ENCODE results near the gene ACOT7.
"Not testable (repeated sequence)": the region's sequence is repeated elsewhere in the genome, so short reads cannot be mapped to it uniquely, and the experiment has no call there.

Gene ACOT7

DNA sequence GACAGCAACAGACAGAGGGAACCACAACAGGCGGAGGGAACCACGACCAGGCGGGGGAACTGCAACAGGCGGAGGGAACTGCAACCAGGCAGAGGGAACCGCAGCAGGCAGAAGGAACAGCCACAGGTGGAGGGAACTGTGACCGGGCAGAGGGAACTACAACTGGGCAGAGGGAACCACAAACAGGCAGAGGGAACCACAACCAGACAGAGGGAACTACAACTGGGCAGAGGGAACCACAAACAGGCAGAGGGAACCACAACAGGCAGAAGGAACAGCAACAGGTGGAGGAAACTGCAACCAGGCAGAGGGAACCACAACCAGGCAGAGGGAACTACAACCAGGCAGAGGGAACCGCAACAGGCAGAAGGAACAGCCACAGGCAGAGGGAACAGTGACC lies 85.9 kb downstream of the ACOT7 start:
- not testable (repeated sequence) for DNase-seq

DNA sequence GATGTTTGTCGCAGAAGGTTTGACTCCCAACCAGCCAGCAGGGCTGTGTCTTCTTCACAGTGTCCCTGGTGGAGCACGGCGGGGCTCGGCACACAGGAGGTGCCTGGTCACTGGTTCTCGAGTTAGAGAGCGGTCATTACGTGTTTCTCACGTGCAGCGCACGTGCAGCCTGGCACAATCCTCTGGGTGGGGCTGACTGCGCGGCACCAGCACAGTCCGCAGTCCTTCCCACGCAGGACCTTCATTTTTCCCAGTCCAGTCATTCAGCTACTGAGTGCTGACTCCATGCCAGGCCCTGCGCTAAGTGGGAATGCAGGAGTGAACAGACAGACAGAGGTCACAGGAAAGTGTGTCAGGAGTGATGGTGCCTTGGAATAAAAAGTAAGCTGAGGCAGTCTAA lies 86.5 kb downstream of the ACOT7 start:
- no peak for DNase-seq

DNA sequence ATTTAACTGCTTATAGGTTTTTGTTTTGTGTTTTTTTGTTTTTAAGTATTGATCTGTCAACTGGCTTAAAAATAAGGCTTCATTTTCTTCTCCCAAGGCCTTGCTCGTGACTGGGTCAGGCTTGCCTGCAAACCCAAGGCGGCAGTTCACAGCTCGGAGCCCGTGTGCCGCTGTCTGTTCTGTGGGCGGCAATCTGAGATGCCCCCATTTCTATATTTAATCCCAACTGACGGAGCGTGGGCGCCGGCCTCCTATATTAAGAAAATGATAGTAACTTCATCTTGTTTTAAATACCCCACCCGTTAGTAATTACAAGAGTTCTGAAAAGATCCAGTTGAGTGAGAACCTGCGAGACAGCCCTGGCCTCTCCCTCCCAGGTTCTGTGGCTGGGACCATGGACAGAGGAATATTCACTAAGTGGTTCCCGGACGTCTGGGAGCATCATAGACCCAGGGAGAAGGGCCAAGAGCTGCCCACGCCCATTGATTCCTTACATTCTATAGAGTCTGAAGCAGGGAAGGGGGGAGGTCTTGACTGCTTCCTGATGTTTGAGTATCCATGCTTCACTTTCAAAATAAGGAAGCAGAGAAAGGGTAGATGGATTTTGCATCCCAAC lies 90.1 kb downstream of the ACOT7 start:
- no peak for DNase-seq

DNA sequence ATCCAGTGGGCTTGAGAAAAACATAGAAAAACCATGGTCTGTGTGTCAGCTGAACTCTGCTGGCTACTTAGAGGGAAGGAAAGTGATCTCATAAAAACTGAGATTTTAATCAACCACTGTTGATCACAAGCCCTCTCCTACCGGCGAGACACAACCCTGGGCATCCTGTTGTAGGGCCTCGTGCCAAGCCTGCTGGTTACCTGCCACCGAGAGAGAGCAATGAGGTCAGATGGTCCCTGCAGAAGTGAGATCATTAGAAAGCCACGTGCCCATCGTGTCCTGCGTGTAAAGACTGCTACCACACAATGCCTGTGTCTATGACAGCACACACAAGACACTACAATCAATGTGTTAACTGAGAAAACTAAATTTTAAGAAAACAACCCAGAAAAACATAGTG lies 91.0 kb downstream of the ACOT7 start:
- DNase-seq, result no peak

DNA sequence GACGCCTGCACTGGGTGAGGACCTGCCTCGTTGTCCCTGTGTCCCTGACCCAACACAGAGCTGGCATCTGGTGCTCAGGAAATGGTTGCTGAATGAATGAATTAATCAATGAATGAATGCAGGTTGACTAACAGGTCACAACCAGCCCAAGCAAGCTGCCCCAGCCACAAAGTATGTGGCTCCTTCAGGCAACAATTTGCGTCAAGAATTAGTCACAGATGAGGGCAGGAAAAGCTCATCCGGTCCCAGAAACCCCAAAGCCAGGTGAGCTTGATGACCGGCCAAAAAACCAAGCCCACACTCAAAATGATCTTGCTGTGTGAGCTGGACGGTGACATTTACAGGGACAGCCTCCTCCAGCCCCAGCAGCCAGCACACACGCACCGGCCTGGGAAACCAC lies 92.0 kb downstream of the ACOT7 start:
- no peak for DNase-seq

DNA sequence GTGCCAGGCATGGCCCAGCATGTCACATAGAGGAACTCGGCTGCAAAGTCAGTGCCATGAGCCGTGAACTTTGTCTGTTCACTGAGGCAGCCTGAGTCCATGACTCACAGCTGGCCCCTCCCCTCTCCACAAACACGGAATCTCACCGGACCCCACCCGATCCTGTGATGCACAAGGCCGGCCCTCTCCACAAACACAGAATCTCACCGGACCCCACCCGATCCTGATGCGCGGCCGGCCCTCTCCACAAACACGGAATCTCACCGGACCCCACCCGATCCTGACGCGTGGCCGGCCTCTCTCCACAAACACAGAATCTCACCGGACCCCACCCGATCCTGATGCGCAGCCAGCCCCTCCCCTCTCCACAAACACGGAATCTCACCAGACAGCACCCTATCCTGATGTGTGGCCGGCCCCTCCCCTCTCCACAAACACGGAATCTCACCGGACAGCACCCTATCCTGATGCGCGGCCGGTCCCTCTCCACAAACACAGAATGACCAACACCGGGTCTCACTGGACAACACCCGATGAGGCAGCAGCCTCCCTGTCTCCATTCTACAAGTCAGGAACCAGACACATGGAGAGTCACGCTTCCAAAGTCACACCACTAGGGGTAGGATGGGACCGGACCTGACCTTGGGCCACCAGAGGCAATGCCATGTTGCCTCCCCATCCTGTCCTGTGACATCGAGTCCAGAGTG lies 93.1 kb downstream of the ACOT7 start:
- no peak for DNase-seq

DNA sequence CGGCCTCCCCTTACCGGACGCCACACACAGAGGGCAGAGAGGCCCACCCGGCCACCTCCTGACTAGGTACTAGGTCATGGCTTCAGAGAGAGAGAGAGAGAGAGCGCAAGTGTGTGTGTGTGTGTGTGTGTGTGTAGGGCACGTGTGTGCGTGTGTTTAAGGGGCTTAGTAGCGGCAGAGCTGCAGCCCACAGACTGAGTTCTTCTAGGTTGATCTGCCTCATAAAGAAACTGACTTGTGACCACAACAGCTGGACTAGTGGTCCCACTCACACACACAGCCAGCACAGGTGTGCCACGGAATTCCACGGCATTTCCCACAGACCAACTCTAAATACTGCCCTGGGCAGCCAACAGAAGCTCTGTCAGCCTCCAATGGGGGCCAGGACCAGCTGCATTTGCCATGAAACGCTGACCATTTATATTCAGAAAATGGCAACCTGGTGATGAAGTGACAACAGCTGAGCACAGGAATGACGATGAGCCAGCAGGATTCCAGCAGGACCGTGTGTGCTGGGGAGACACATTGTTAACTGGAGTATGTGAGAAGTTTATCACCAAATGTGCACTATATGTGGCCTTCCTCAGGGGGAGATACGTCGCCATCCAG lies 93.9 kb downstream of the ACOT7 start:
- DNase-seq, result no peak

DNA sequence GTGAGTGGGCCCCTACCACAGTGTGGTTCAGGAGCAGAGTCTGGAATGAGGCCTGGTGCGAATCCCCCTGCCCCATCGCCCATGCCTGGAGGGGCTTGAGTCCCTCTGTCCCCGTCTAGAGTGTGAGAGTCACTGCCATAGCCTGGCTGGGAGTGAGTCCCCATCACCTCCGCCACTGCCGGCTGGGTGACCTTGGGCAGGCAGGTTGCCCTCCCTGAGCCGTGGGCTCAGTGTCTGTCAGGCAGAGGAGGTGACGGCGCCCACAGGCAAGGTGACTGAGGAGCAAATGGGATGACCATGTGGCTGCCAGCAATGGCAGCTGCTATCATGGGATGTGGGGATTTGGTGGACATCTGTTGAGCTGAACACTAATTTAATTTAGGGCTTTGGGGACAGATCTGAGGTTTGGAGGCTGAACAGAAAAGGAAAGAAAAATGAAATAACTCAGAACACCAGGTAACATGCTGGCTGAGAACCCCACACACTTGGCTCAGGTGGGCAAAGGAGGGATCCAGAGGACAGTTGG lies 94.6 kb downstream of the ACOT7 start:
- DNase-seq, result no peak

DNA sequence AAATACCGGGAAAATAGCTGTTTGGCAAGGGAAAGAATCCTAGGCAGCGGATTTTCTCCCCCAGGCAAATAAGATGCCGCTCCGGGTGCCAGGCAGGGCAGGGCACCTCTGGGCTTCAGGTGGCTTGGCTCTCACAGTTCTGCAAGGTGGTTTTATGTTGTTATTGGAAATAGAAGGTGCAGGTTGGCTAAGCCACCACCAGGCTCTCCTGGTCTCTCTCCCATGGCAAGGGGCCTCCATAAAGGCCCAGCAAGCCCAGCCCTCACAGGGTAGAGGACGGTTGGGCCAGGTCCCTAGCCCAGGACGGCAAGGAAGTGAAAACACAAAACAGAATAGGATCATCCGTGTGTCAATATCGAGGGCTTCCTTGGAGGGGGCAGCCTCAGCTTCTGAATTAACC lies 95.0 kb downstream of the ACOT7 start:
- DNase-seq, result no peak

DNA sequence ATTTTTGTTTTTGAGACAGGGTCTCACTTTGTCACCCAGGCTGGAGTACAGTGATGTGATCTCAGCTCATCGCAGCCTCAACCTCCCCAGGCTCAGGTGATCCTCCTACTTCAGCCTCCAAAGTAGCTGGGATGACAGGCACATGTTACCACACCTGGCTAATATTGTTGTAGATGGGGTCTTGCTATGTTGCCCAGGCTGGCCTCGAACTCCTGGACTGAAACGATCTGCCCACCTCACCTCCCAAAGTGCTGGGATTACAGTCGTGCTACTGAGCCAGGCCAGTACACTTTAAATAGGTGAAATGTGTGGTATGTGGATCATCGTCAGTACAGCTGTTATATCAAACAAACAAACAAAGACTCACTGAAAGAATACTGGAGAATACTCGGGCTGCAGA lies 97.7 kb downstream of the ACOT7 start:
- no peak for DNase-seq

DNA sequence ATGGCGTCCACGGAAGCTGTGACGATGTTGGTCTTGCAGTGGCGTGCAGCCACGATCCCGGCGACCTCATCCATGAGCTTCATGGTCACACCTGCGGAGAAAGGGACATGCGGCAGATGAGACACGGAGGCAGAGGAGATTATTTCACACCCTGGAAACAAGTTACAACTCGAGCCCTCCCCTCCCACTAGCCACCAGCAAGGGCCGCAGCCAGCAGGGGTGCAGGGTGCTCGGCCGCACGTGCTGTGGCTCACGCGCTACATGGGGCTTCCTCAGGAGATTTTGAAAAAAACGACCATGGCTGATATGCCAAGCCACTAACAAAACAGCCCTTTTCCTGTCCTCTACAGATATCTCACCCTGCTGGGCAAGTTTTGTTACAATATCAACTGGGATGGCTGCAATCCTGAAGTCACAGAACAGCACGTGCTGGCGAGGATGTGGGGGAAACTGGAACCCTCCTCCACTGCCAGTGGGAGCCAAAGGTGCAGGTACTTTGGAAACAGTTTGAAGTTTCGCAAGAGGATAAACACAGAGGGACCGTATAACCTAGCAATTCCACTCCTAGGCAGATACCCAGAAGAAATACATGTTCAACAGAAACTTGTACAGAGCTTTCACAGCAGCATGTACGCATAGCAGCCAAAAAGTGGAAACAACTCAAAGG lies 98.5 kb downstream of the ACOT7 start:
- DNase-seq, result no peak

DNA sequence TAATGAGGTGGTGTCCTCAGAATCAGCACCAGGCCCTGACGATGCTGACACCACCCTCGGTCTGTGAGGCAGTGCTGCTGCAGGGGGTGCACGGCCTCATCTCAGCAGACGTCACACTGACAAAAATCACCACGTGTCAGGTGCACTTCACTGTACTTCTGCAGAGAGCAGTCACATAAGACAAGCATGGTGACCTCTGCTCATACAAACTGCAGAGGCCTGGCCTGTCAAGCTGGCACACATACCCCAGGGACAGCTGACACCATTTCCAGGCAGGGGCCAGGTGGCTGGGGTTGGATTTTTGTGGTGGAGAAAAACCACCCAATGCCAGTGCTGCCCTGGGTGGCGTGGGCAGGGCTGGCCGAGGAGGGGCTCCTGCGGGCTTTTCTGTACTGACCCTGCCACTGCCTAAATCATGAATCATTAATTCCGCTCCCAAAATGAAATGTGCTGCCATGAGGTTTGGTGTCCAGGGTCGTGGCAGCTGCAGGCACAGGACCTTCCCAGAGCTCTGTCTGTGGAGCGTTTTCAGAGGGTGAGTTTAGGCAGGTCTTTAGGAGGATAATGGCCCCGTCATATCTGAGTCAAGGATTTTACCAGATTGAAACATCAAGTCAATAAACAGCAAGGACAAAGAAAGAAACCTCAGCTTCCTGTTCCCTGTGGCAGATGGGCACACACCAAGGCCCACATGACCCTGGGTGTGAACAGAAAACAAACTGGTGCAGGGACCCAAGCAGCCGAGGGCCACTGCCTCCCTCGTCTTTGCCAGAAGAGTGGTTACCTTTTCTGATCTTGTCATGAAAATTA lies 99.3 kb downstream of the ACOT7 start:
- no peak for DNase-seq

DNA sequence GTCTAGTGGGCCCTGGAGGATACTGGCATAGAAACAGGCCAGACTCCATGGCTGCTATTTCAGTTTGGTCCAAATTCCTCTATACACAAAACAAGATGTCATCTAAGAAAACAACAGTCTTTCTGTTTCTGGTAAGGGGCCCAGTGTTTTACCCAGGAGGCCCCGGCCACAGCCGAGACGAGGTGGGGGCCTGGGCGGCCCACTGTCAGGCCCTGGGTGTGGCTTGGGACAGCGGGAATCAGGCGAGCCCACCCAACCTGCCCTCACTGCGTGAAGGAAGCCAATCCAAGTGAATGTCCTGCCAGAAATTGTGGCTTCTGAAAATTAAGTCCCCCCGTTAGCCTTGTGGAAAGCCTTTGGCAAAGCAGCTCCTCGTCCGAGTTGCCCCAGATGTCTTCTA lies 101.5 kb downstream of the ACOT7 start:
- no peak for DNase-seq

DNA sequence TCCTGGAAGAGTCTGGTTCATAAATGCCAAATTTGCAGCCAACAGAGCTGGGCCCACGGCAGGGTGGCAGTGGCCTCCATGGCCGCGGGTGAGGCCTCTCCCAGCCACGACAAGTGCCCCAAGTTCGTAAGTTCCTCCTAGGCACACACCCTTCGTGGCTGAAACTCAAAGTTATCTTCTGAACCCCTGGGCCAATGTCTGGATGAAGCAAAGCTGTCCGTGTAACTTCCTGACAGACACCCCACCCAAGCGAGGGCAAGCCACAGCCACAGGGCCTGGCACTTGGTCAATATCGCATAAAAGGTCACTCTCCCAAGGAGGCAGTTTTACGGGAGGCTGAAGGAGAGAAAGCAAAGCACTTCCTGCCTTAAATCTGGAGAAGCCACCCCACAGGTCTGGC lies 104.9 kb downstream of the ACOT7 start:
- no peak for DNase-seq

DNA sequence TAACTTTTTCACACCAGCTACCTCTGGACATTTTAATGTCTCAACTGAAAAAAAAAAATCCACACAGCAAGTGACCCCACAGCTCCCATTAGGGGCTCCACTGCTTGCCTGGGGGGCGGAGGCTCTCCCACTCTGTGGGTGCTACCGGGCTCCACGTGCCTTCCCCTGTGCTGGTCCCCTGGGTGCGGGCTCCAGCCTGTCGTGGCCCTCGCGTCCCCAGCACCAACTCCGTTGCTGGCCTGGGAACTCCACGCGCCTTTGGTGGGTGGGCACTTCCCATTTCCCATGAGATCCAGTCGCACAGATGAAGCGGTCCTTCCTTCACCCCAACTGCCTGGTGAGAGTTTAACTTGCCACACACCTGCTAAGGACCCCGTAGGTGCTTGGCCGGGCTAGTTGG lies 105.5 kb downstream of the ACOT7 start:
- no peak for DNase-seq

DNA sequence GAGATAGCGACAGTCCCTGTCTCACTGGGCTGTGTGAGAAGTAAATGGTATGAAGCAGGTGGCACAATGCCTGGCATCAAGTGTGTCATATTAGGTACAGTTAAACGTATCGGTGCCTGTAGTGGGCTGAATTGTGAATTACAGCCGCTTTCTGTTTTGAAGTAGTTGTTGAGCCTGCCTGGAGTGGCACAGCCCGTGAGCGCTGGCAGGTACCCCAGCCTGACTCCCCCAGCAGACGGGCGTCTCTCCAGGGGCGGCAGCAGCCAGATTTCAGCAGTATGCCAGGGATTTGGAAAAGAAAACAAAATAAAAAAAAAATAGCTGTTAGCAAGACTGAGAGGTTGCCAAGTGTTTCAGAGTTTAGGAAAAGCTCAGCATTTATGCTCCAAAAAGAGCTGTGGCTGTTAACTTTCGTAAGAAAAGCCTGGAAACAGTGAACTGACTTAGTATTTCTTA lies 106.1 kb downstream of the ACOT7 start:
- DNase-seq, result no peak

DNA sequence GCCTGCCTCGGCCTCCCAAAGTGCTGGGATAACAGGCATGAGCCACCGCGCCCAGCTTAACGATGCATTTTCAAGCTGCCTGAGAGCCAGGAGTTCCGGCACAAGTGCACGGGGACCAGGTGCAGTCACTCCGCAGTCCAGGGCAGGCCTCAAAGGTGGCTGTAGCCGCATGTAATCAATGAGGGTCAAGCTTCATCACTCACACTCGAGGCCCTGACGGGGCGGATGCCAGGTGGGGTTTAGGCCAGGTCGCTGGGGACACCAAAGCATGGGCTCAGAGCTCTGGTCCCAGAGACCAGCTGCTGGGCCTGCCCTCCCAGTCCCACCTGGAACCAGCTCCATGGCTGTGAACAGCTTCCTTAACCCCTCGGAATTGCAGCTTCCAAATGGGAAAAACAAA lies 106.5 kb downstream of the ACOT7 start:
- DNase-seq, result no peak

DNA sequence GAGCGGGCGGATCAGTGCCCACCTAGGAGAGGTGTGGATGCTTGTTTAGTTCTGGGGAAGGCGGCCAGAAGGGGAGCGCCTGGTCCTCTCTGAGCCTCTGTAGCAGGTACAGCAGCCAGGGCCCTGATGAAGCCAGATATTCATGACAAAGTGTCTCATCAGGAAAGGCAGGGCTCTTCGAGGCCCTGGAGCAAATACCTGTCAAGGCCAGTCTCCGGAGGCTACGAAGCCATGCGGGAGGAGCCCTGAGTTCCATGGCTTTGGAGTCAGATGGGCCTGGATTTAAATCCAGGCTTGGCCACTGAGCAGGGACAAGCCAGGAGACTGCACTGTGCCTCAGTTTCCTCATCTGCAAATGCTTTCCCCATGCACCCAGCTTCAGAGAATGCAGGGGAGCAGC lies 107.3 kb downstream of the ACOT7 start:
- DNase-seq, result no peak

DNA sequence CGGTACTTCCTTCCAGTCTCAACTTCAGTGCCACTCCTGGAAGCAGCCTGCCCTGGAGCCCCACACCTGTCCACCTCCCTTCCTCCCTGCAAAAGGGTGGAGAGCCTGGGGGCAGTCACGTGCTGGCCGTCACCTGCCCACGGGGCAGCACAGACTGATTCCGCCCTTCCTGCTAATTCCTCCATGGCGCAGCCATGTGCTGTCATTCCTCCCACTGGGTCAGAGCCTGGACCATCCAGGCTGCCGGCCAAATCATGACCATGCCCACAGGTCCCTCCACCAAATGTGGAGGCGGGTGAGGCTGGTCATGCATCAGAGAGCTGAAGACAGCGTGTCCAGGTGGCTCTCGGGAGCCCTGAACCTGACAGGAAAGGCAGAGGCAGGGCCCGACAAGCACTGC lies 108.2 kb downstream of the ACOT7 start:
- DNase-seq, result no peak

DNA sequence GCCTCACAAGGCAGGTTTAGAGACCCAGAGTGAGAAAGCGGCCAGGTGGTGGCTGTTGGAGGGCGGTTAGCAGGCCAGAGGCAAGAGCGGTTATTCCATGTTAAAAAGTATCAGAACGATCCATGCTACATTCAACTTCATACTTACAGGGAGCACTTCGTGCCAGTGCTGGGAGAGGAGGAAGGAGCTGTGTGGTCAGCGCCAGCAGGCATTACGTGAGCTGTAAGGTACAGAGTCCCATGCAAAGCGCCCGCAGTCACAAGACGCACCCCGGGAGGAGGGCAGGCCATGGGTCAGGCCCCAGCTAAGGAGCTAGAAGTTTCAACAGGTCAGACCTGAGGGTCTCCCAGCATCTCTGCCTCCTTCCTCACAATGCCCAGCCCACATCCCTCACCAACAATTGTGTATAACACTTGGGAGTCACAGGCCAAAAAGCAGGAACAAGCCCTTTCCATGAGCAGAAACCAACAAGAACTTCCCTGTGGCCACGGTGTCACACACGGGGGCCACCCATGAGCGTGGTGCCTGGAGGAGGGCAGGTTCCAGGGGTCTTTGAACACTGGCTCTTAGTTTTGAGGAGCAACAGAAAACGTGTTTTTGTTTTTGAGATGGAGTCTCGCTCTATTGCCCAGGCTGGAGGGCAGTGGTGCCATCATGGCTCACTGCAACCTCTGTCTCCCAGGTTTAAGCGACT lies 110.8 kb downstream of the ACOT7 start:
- no peak for DNase-seq

DNA sequence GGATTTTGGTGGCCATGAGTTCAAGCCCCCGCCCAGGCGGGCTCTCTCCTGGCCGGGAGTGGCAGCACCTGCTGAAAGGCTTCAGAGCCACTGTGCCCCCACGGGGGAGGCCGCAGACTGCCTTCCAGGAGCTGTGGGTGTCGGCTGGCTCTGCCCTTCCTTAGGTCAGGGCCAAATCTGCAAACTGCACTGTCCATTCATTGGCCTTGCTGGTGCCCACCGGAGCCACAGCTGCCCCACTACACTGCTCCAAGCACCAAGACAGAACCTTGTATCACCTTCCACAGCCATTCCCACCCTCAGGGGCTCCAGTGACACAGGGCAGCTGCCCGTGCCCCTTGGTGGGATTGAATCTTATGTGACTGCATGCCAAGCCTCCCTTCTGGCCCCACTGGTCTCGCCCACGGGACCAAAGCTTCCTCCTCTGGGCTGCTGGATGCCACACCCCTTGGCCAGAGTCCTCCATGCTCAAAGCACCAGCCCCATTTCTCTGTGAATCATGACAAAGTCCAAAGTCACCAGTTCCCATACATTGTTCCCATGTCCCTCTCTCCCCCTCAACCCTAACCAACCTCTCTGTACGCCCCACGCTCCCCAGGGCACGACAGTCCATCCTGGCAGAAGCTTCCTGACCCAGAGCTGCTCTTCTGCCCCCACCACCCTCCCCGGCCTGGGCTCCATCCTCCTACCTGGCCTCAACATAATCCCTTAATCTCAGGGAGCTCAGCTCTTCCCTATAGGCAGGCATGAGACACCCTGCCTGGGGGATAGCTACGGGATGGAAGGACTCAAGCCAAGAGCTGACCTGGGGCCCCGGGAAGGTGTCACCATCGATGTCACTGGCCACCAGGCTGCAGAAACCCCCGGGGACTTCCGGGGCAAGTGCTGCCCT lies 111.8 kb downstream of the ACOT7 start:
- DNase-seq, result no peak

Measured in central memory CD4-positive, alpha-beta T cell (primary cell).